Skeletal muscle satellite cell (primary cell): ENCODE results near the gene HEATR3.

Source experiments
- H3K27me3 ChIP-seq: 2 replicates; pipeline ENCODE4 v1.7.0; 2013; ENCODE audit warnings: low read length; ENCODE audit not compliant: control insufficient read depth, insufficient read depth
- H3K36me3 ChIP-seq: 2 replicates; pipeline ENCODE4 v1.7.0; 2013; ENCODE audit warnings: mild to moderate bottlenecking, control low read depth, low read length; ENCODE audit not compliant: insufficient read depth
- H3K4me1 ChIP-seq: 2 replicates; pipeline ENCODE4 v1.7.0; 2013; ENCODE audit warnings: low read length; ENCODE audit not compliant: control insufficient read depth, insufficient read depth
- H3K4me2 ChIP-seq: 2 replicates; pipeline ENCODE4 v1.7.0; 2013; ENCODE audit warnings: mild to moderate bottlenecking, low read length
- H3K4me3 ChIP-seq: 2 replicates; pipeline ENCODE4 v1.7.0; 2013; ENCODE audit warnings: low read length
- H3K9ac ChIP-seq: 2 replicates; pipeline ENCODE4 v1.7.0; 2013; ENCODE audit warnings: mild to moderate bottlenecking, low read depth, low read length, moderate library complexity
- H3K9me3 ChIP-seq: replicated peaks from 2 replicates; pipeline ENCODE4 v1.7.0; 2013; ENCODE audit warnings: mild to moderate bottlenecking, control low read depth, low read length

The HEATR3 gene

GRCh38 chr16:50038286-50038685 lies 27.5 kb upstream of the HEATR3 start:
- Histone ChIP-seq H3K9ac (no peak overlapping the region), H3K4me2 (no peak overlapping the region), H3K4me1 (no peaks in the 10 kb centered on the region), H3K4me3 (no peak overlapping the region), H3K27me3 (no peaks in the 10 kb centered on the region), H3K9me3 (no peaks in the 10 kb centered on the region), H3K36me3 (peaks cover 27% of the 10 kb centered on the region)

- no peaks in the 10 kb centered on the region for H3K4me1 ChIP-seq
- peaks cover under 1% of the 10 kb centered on the region for H3K27me3 ChIP-seq
- no peak overlapping the region for H3K4me2 ChIP-seq
- no peaks in the 10 kb centered on the region for H3K9me3 ChIP-seq
- H3K9ac ChIP-seq = no peak overlapping the region
- H3K4me3 ChIP-seq = no peak overlapping the region
- peaks cover 26% of the 10 kb centered on the region for H3K36me3 ChIP-seq
Measured at GRCh38 chr16:50038756-50039529, 26.8 kb upstream of the HEATR3 start.

DNA sequence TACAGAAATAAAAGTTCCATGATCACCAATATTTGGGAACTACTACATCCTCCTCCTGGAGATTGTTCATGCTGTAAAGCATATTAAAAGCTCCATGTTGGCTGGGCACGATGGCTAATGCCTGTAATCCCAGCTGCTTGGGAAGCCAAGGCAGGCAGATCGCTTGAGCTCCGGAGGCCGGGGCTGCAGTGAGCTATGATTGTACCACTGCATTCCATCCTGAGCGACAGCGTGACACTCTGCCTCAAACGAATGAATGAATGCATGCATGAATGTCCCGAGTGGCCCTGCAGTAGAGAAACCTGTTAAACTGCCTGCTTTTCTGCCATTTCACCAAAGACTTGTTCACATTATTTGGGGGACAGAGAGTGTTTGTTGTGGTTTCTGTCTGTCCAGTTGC lies 25.8 kb upstream of the HEATR3 start:
- no peak overlapping the region for H3K9ac ChIP-seq
- H3K4me3 ChIP-seq = no peak overlapping the region
- H3K9me3 ChIP-seq = no peaks in the 10 kb centered on the region
- H3K4me2 ChIP-seq = peak overlapping the region; percentile 38
- peaks cover 2% of the 10 kb centered on the region for H3K27me3 ChIP-seq
- H3K36me3 ChIP-seq = peaks cover 22% of the 10 kb centered on the region
- H3K4me1 ChIP-seq = no peaks in the 10 kb centered on the region

DNA sequence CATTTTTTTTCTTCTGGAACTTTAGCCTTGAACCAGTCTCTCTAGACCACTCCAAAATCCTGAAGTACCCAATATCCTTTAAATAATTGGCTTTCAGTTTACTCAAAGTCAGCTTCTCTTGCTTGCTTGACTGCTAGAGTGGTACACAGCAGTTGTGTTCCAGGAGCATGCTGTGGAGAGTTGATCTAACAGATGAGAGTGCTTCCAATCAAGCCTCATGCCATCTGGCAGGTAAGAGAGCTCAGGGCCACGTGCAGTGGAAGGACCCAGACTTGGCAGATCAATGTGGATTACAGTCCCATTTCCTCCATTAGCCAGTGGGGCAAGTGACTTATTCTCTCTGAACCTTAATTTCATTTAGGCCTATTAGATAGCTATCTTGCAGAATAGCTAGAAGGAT lies 25.1 kb upstream of the HEATR3 start:
- no peaks in the 10 kb centered on the region for H3K9me3 ChIP-seq
- no peak overlapping the region for H3K9ac ChIP-seq
- peaks cover 7% of the 10 kb centered on the region for H3K27me3 ChIP-seq
- no peak overlapping the region for H3K4me3 ChIP-seq
- peaks cover 15% of the 10 kb centered on the region for H3K36me3 ChIP-seq
- H3K4me1 ChIP-seq = no peaks in the 10 kb centered on the region
- no peak overlapping the region for H3K4me2 ChIP-seq

- no peaks in the 10 kb centered on the region for H3K4me1 ChIP-seq
- H3K27me3 ChIP-seq = peaks cover 19% of the 10 kb centered on the region
- H3K36me3 ChIP-seq = no peaks in the 10 kb centered on the region
- H3K4me2 ChIP-seq = no peak overlapping the region
- H3K9ac ChIP-seq = no peak overlapping the region
- no peaks in the 10 kb centered on the region for H3K9me3 ChIP-seq
- H3K4me3 ChIP-seq = no peak overlapping the region
Measured at GRCh38 chr16:50043358-50043757, 22.4 kb upstream of the HEATR3 start.

DNA sequence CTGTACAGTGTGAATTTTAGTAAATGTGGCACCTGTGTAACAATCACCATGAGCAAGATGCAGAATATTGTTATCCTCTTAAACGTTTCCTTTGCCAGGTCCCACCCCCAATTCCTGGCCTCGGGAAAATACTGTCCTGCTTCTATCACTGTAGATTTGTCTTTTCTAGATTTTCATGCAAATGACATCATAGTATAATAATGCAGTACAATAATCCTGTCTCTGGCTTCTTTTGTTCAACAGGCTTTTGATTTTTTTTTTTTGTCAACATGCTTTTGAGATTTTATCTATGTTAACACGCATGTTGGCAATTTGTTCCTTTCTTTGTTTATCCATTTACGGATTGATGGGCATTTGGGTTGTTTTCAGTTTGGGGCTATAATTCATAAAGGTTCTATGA lies 20.4 kb upstream of the HEATR3 start:
- Histone ChIP-seq H3K4me2 (no peak overlapping the region), H3K27me3 (peaks cover 19% of the 10 kb centered on the region), H3K9ac (no peak overlapping the region), H3K4me3 (no peak overlapping the region), H3K9me3 (no peaks in the 10 kb centered on the region), H3K36me3 (no peaks in the 10 kb centered on the region), H3K4me1 (no peaks in the 10 kb centered on the region)

DNA sequence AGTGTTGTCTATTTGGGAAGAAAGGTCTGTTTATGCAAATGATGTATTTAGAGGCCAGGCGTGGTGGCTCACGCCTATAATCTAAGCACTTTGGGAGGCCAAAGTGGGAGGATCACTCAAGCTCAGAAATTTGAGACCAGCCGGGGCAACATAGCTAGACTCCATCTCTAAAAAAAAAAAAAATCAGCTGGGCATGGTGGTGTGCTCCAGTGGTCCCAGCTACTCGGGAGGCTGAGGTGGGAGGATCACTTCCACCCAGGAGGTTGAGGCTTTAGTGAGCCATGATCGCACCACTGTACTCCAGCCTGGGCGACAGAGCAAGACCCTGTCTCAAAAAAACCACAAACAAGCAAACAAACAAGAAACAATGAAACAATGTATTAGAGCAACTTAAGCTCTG lies 18.9 kb upstream of the HEATR3 start:
- Histone ChIP-seq H3K4me2 (no peak overlapping the region), H3K9ac (no peak overlapping the region), H3K27me3 (peaks cover 23% of the 10 kb centered on the region), H3K4me1 (no peaks in the 10 kb centered on the region), H3K9me3 (no peaks in the 10 kb centered on the region), H3K4me3 (no peak overlapping the region), H3K36me3 (no peaks in the 10 kb centered on the region)

DNA sequence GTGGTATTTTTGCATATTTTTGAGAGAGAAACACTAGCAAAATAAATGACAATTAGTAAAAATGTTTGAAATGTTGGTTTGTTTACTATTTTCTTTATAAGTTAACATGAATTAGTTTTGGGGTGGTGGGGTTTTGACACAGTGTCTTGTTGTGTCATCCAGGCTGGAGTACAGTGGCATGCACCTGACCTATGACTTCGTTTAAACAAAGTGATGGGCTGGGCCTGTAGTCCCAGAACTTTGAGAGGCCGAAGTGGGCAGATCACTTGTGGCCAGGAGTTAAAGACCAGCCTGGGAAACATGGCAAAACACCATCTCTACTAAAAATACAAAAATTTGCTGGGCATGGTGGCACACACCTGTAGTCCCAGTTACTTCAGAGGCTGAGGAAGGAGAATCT lies 17.9 kb upstream of the HEATR3 start:
- no peaks in the 10 kb centered on the region for H3K9me3 ChIP-seq
- no peak overlapping the region for H3K4me3 ChIP-seq
- H3K36me3 ChIP-seq = no peaks in the 10 kb centered on the region
- no peak overlapping the region for H3K4me2 ChIP-seq
- H3K9ac ChIP-seq = no peak overlapping the region
- H3K27me3 ChIP-seq = peaks cover 28% of the 10 kb centered on the region
- no peaks in the 10 kb centered on the region for H3K4me1 ChIP-seq

DNA sequence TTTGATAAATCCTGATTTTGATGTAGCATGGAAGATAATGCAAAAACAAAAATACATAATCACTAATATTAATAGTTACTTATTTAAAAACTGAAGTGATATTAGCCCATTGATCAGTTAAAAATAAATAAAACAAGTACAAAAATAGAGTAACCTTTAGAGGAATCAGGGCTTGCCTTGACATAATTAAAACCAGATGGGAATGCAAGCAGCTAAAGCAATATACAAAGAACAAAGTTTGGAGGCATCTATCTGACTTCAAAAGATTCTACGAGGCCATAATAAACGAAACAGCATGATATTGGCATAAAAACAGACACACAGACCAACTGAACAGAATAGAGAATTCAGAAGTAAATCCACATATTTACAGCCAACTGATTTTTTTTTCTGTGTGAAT lies 15.0 kb upstream of the HEATR3 start:
- Histone ChIP-seq H3K4me1 (no peaks in the 10 kb centered on the region), H3K36me3 (no peaks in the 10 kb centered on the region), H3K27me3 (peaks cover 20% of the 10 kb centered on the region)

DNA sequence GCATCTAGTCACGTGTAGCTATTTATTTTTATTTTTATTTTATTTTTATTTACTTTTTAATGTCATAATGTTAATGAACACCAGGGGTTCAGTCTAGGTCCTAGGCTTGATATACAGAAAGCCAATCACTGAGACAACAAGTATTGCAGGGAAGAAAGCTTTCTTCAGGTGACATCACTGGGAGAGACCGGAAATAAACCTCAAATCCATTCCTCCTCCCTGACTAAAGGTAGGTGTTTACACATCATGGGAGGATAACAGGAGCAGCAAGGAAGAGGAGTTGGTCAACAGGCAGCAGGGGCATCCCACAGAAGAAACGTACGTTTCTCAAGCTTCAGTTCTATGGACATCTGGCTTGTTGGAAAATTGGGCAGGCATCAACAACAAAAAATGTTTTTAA lies 9.5 kb upstream of the HEATR3 start:
- H3K4me2 ChIP-seq = no peak overlapping the region
- no peaks in the 10 kb centered on the region for H3K4me1 ChIP-seq
- H3K4me3 ChIP-seq = no peak overlapping the region
- H3K27me3 ChIP-seq = peaks cover 5% of the 10 kb centered on the region
- H3K36me3 ChIP-seq = no peaks in the 10 kb centered on the region
- H3K9me3 ChIP-seq = no peaks in the 10 kb centered on the region
- H3K9ac ChIP-seq = no peak overlapping the region

More for the DNA sequence above, 15.0 kb upstream of the HEATR3 start:
- no peak overlapping the region for H3K9ac ChIP-seq
- no peak overlapping the region for H3K4me2 ChIP-seq
- no peaks in the 10 kb centered on the region for H3K9me3 ChIP-seq
- no peak overlapping the region for H3K4me3 ChIP-seq

DNA sequence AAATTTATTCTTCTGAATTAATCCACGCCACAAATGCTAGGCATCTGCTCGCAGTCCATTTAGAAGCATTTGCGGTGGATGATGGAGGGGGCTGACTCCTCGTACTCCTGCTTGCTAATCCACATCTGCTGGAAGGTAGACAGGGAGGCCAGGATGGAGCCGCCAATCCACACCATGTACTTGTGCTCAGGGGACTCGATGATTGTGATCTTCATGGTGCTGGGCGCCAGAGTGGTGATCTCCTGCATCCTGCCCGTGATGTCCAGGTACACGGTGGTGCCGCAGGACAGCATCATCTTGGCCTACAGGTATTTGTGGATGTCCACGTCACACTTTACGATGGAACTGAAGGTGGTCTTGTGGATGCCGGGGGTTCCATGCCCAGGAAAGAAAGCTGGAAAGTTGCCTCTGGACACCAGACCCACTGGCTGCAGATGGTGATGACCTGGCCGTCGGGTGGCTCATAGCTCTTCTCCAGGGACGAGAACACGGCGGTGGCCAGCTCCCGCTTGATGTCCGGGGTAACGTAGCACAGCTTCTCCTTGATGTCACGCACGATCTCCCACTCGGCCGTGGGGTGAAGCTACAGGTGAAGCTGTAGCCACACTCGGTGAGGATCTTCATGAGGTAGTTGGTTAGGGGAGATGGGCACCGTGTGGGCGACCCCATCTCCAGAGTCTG lies 7.5 kb upstream of the HEATR3 start:
- H3K4me2 ChIP-seq = no peak overlapping the region
- H3K27me3 ChIP-seq = no peaks in the 10 kb centered on the region
- no peaks in the 10 kb centered on the region for H3K9me3 ChIP-seq
- H3K36me3 ChIP-seq = no peaks in the 10 kb centered on the region
- H3K9ac ChIP-seq = no peak overlapping the region
- no peak overlapping the region for H3K4me3 ChIP-seq
- H3K4me1 ChIP-seq = no peaks in the 10 kb centered on the region

DNA sequence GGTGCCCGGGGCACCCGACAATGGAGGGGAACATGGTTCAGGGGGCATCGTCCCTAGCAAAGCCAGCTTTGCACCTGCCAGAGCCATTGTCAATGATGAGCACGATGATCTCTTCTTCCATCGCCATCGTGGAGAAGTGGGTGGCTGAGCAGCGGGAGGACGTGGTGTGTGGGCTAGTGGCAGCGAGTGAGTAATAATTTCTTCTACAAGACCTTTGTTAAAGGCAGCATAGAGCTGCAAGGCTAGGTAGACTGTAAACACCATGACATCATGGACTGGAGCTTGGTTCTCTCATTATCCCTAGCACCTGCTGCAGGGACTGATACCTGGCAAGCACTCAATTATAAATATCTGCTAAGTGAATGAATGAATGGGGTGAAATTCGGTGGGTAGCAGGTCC lies 6.7 kb upstream of the HEATR3 start:
- no peaks in the 10 kb centered on the region for H3K4me1 ChIP-seq
- H3K9ac ChIP-seq = no peak overlapping the region
- H3K36me3 ChIP-seq = no peaks in the 10 kb centered on the region
- H3K27me3 ChIP-seq = no peaks in the 10 kb centered on the region
- H3K9me3 ChIP-seq = no peaks in the 10 kb centered on the region
- no peak overlapping the region for H3K4me2 ChIP-seq
- no peak overlapping the region for H3K4me3 ChIP-seq
